Germinal center (tissue), 1 donor: ENCODE measurements around the gene SLC9C1.

ENCODE experiments used
- DNase-seq: peaks from one replicate; pipeline ENCODE4 v3.0.0; 2012; ENCODE audit warnings: mixed read lengths, low spot score

The SLC9C1 gene

GRCh38 chr3:112293368-112294321, at the start of gene SLC9C1:
Gene SLC9C1 (minus strand): TSS chr3:112294216. CDS start chr3:112286791, 7,425 bp downstream.
- peak; percentile 33 for DNase-seq

- no peak for DNase-seq
Observed at GRCh38 chr3:112341386-112341785, 47.4 kb upstream of the SLC9C1 start.

- DNase-seq, result no peak
Observed at GRCh38 chr3:112339609-112340008, 45.6 kb upstream of the SLC9C1 start.

- DNase-seq, result no peak
Observed at GRCh38 chr3:112339134-112339533, 45.1 kb upstream of the SLC9C1 start.

GRCh38 chr3:112338727-112339056, 44.7 kb upstream of the SLC9C1 start:
- DNase-seq, result no peak

- no peak for DNase-seq
Observed at GRCh38 chr3:112338021-112338726, 44.2 kb upstream of the SLC9C1 start.

GRCh38 chr3:112335434-112335781, 41.4 kb upstream of the SLC9C1 start:
- no peak for DNase-seq

GRCh38 chr3:112334691-112335433, 40.8 kb upstream of the SLC9C1 start:
- no peak for DNase-seq

- DNase-seq, result no peak
Observed at GRCh38 chr3:112333381-112334317, 39.6 kb upstream of the SLC9C1 start.

GRCh38 chr3:112333002-112333380, 39.0 kb upstream of the SLC9C1 start, which contains the start of gene CD200:
Gene CD200 (plus strand): TSS chr3:112333156. CDS start chr3:112333213, 57 bp downstream.
- DNase-seq, result peak; percentile 4

- no peak for DNase-seq
Observed at GRCh38 chr3:112331851-112332250, 37.8 kb upstream of the SLC9C1 start.

GRCh38 chr3:112327371-112327951, 33.4 kb upstream of the SLC9C1 start:
- peak; percentile 31 for DNase-seq

GRCh38 chr3:112321867-112322652, 28.0 kb upstream of the SLC9C1 start:
- no peak for DNase-seq

- no peak for DNase-seq
Observed at GRCh38 chr3:112320691-112321090, 26.7 kb upstream of the SLC9C1 start.

GRCh38 chr3:112319516-112320276, 25.7 kb upstream of the SLC9C1 start:
- no peak for DNase-seq

- no peak for DNase-seq
Observed at GRCh38 chr3:112315791-112316190, 21.8 kb upstream of the SLC9C1 start.

GRCh38 chr3:112314649-112315048, 20.6 kb upstream of the SLC9C1 start:
- DNase-seq, result no peak

- no peak for DNase-seq
Observed at GRCh38 chr3:112308151-112308911, 14.3 kb upstream of the SLC9C1 start.

- DNase-seq, result no peak
Observed at GRCh38 chr3:112307557-112307956, 13.5 kb upstream of the SLC9C1 start.
